ENCODE results near the gene FOLR2. TPM values are rescaled to one million over a fixed set of nuclear protein-coding genes. Genes with fewer than 3 reads are reported as not detected.
A peak's percentile ranks its signal among the peaks of the same experiment; 100 is the strongest.

The FOLR2 gene
- polyA plus RNA-seq, 3 donors: 54.7 to 63.8 (median 62.6) TPM

- intact Hi-C loops (cut with micrococcal nuclease): no loop called here
- Mint-ChIP-seq H3K27me3 (ENCODE audit: low read depth in 3 of 3) (peaks cover 33 to 41% (median 35%) of the 10 kb centered on the region in 3 donors), H3K4me1 (peaks cover 11% of the 10 kb centered on the region), H3K27ac (no peak overlapping the region), H3K36me3 (peaks cover 0 to 14% of the 10 kb centered on the region in 2 donors), H3K4me3 (no peak overlapping the region), H3K9me3 (peaks cover 0 to 18% (median 9%) of the 10 kb centered on the region in 7 donors)
- WGBS (ENCODE audit: insufficient coverage): no CpG with 5 or more reads among the region's 2 CpGs
- no peak overlapping the region for H3K27ac ChIP-seq (ENCODE audit: low read depth in 1 of 2, low read length in 2 of 2)
- H3K9me3 ChIP-seq (replicated peaks in 1 of 2; ENCODE audit: control insufficient read depth in 1 of 2, insufficient read depth in 1 of 2, low read length in 2 of 2): peaks cover 0 to 26% of the 10 kb centered on the region in 2 donors
- no peak for DNase-seq
- H3K4me1 ChIP-seq (ENCODE audit: control insufficient read depth in 1 of 2, insufficient read depth in 2 of 2, low read length in 2 of 2): peaks cover 0 to 4% of the 10 kb centered on the region in 2 donors
- H2AFZ ChIP-seq (ENCODE audit: insufficient read depth, low read depth, low read length, poor library complexity, severe bottlenecking): no peak overlapping the region
- no peaks in the 10 kb centered on the region for H3K36me3 ChIP-seq (replicated peaks in 1 of 2; ENCODE audit: control insufficient read depth in 1 of 2, insufficient read depth in 2 of 2, low read length in 2 of 2)
- TF ChIP-seq CTCF (IDR thresholded peaks at IDR 0.05): no peak
- peaks cover 45 to 70% of the 10 kb centered on the region in 2 donors for H3K27me3 ChIP-seq (ENCODE audit: control insufficient read depth in 2 of 2, insufficient read depth in 2 of 2, low read length in 2 of 2)
- no peaks in the 10 kb centered on the region for H3K79me2 ChIP-seq (ENCODE audit: insufficient read depth, low read length)
- H3K4me3 ChIP-seq (replicated peaks in 1 of 3; ENCODE audit: low read depth in 2 of 3, low read length in 3 of 3): no peak overlapping the region
- H4K20me1 ChIP-seq (ENCODE audit: insufficient read depth, low read length): no peaks in the 10 kb centered on the region
- no peak overlapping the region for H3K4me2 ChIP-seq (replicated peaks; ENCODE audit: extremely low read depth, low read length, poor library complexity, severe bottlenecking)
- H3K9ac ChIP-seq (ENCODE audit: insufficient read depth, low read length, poor library complexity, severe bottlenecking): no peak overlapping the region
Observed at GRCh38 chr11:72247584-72247983, 31.0 kb downstream of the FOLR2 start.

GRCh38 chr11:72249961-72250360 is 33.4 kb downstream of the FOLR2 start:
- no peaks in the 10 kb centered on the region for H3K79me2 ChIP-seq (ENCODE audit: insufficient read depth, low read length)
- peaks cover 0 to 13% of the 10 kb centered on the region in 2 donors for H3K9me3 ChIP-seq (replicated peaks in 1 of 2; ENCODE audit: control insufficient read depth in 1 of 2, insufficient read depth in 1 of 2, low read length in 2 of 2)
- H3K4me3 ChIP-seq (replicated peaks in 1 of 3; ENCODE audit: low read depth in 2 of 3, low read length in 3 of 3): no peak overlapping the region
- H3K4me2 ChIP-seq (replicated peaks; ENCODE audit: extremely low read depth, low read length, poor library complexity, severe bottlenecking): no peak overlapping the region
- no peak overlapping the region for H2AFZ ChIP-seq (ENCODE audit: insufficient read depth, low read depth, low read length, poor library complexity, severe bottlenecking)
- no peak overlapping the region for H3K9ac ChIP-seq (ENCODE audit: insufficient read depth, low read length, poor library complexity, severe bottlenecking)
- H3K4me1 ChIP-seq (ENCODE audit: control insufficient read depth in 1 of 2, insufficient read depth in 2 of 2, low read length in 2 of 2): no peaks in the 10 kb centered on the region
- H3K36me3 ChIP-seq (replicated peaks in 1 of 2; ENCODE audit: control insufficient read depth in 1 of 2, insufficient read depth in 2 of 2, low read length in 2 of 2): no peaks in the 10 kb centered on the region
- H4K20me1 ChIP-seq (ENCODE audit: insufficient read depth, low read length): no peaks in the 10 kb centered on the region
- peaks cover 30 to 61% of the 10 kb centered on the region in 2 donors for H3K27me3 ChIP-seq (ENCODE audit: control insufficient read depth in 2 of 2, insufficient read depth in 2 of 2, low read length in 2 of 2)
- peaks cover 30 to 38% (median 37%) of the 10 kb centered on the region in 3 donors for H3K27me3 Mint-ChIP-seq (ENCODE audit: low read depth in 3 of 3)
- peak overlapping the region in 1 of 2 donors; percentile 56 for H3K4me3 Mint-ChIP-seq
- intact Hi-C loops (cut with micrococcal nuclease): no loop called here
- H3K4me1 Mint-ChIP-seq: no peaks in the 10 kb centered on the region
- no peak overlapping the region for H3K27ac Mint-ChIP-seq
- no peak for DNase-seq
- no peak overlapping the region for H3K27ac ChIP-seq (ENCODE audit: low read depth in 1 of 2, low read length in 2 of 2)
- no peak for TF ChIP-seq CTCF (IDR thresholded peaks at IDR 0.05)
- peaks cover 0 to 11% (median 2%) of the 10 kb centered on the region in 7 donors for H3K9me3 Mint-ChIP-seq
- H3K36me3 Mint-ChIP-seq: peaks cover 0 to 2% of the 10 kb centered on the region in 2 donors
- WGBS (ENCODE audit: insufficient coverage): no CpG with 5 or more reads among the region's 5 CpGs

Measured in CD14-positive monocyte (primary cell).